NCI-H345 treated with DMSO at 0.1 percent for 48 hours (cell line): Measurements from ENCODE around the gene MFAP4.

Experiments used
- DNase-seq: peaks from one replicate; lab custom pipeline; 2025; ENCODE audit not compliant: unreplicated experiment; lab: John Stamatoyannopoulos, UW

Gene MFAP4

DNA sequence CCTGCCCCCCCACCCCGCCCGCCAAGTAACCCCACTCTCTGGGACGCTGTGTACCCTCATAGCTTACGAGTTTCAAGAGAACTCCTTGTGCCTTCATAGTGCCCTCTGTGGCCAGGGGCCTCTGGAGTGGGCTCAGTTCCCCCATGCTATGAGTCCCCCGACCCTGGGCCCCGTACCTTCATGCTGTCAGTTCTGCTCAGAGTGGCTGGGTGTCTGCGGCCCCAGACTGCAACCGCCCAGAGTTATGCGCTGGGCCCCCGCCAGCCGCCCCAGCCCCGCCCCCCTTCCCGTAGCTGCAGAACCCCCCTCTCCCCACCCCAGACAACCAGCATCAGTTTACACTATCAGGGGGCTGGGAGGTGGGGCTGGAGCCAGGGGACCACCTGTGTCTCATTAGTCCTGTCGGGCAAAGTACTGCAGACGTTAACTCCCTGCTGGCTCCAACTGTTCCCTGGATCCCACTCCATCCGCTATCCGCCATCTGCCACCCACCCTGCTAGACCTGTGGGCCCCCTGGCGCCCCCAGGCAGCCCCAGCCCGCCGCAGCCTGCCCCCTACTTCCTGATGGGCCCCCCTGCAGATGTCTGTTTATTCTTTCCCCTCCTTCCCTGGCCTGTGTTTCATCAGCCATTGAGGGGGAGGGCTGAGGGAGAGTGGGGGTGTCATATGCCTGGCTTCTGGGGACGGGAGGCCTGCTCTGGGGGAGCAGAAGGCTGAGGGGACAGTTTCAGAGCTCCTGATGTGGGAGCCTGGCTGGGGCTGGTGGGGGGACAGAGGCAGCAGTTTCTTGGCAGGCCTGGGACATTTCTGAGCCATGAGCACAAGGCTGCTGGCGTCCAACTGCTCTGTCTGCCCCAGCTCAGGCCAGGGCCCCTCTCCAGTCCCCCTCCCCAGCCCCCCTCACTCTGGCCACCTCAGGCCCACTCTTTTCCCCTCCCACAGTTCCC, at the start of gene MFAP4:
Gene MFAP4 (minus strand): TSS at position 217 of the 947 bp plus-strand sequence. CDS start 35 bp downstream, at position 182.
- DNase-seq, result no peak

- DNase-seq, result no peak
Measured at GRCh38 chr17:19433727-19434340, 46.8 kb upstream of the MFAP4 start.

GRCh38 chr17:19433255-19433654, 46.3 kb upstream of the MFAP4 start:
- DNase-seq, result no peak

DNA sequence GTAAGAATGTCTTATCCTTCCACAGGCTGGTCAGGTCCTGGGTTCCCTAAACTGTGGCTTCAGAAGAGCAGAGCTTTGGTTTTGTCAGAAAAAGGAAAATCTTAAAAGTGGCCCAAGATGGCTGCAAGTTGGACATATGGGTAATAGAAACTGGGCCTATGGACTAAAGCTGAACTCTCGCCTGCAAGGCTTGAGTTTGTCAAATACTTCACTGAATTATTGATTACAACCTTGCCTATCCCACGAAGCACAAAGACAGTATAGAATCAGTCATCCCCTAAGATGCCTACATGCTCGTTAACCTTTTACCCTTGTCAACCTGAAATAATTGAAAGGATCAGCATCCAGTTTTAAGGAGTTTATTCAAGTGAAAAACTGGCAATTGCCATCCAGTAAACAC, 44.7 kb upstream of the MFAP4 start:
- DNase-seq, result no peak

DNA sequence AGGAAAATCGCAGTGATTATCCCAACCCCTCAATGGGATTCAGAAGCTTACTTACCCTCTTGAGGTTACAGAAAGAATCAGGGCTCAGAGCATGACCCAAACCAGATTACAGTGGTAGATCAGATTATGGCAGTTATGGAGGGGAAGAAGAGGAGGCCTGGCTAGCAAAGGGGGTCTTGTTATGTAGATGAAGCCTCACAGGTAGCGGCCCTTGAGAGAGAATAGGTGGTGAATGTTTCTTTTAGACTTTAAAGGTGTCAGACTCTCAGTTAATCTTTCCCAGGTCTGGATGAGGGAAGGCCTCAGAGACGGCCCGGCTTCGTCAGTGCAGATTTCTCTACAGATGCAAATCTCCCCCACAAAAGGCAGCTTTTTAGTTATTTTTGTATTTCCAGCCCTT, 39.6 kb upstream of the MFAP4 start:
- DNase-seq, result no peak

- no peak for DNase-seq
Measured at GRCh38 chr17:19424934-19425868, 38.2 kb upstream of the MFAP4 start.

- no peak for DNase-seq
Measured at GRCh38 chr17:19421926-19422325, 34.9 kb upstream of the MFAP4 start.

GRCh38 chr17:19421219-19421618, 34.2 kb upstream of the MFAP4 start:
- DNase-seq, result no peak

DNA sequence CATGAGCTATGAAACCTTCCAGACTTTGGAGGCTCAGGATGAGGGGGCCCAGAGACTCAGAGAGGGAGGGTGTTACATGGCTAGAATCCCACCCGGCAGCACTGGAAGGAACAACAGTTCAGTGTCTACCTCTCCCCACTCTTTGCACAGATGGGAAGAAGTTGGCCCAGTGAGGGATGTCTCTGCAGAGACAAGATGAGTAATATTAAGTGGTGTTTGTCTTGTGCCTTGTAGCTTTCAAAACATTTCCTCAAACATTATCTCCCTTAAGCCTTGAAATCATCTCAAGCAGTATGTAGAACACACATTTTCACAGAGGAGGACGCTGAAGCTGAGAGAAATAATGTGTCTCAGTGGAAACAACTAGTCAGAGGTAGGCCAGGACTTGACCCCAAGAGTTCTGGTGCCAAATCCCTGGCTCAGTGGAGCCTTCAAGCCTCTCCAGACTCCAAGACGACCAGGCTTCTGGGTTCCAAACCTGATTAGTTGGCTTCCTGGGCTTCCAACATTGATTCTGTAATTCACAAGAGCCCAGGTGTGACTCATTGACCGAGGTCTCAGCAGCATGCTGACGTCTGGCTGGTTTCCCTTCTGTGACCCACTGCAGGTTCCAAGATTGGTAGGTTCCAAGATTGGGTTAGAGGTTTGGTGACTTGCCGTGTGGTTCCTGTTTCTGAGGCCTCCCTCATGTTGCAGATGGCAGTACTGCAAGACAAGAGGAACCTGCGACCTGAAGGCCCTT, 31.4 kb upstream of the MFAP4 start:
- DNase-seq, result no peak

GRCh38 chr17:19417611-19418010, 30.6 kb upstream of the MFAP4 start:
- no peak for DNase-seq

GRCh38 chr17:19415806-19416775, 29.1 kb upstream of the MFAP4 start:
- no peak for DNase-seq

DNA sequence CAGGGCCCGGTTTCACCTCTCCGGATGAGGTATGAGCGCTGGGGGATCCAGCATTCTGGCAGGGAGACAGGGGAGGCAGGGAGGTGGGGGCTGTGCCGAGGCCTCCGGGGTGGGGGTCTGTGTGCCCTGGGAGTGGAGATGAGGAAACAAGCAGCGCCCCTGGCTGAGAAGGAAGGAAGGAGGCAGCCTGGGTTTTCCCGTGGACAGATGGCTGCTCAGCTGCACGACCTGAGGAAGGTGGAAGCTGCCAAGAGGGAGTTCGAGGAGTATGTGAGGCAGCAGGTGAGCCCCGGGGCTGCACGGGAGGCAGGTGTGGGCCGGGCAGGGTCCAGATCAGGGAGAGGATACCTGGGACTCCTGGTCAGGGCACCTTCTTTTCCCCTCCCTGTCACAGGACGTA, 28.3 kb upstream of the MFAP4 start:
- no peak for DNase-seq

- no peak for DNase-seq
Measured at GRCh38 chr17:19414396-19415280, 27.6 kb upstream of the MFAP4 start.

- no peak for DNase-seq
Measured at GRCh38 chr17:19413761-19414160, 26.8 kb upstream of the MFAP4 start.

DNA sequence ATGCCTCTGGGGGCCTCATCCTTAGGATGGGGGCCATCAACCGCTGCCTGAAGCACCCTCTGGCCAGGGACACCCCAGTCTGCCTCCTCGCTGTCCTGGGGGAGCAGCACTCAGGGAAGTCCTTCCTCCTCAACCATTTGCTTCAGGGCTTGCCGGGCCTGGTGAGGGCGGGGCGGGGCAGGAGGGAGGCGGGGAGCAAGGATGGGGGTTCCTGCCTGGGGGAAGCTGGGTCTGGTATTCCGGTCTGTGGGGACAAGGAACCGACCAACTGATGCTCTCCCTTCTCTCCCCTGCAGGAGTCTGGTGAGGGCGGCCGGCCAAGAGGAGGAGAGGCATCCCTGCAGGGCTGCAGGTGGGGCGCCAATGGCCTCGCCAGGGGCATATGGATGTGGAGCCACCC, 26.0 kb upstream of the MFAP4 start:
- no peak for DNase-seq

DNA sequence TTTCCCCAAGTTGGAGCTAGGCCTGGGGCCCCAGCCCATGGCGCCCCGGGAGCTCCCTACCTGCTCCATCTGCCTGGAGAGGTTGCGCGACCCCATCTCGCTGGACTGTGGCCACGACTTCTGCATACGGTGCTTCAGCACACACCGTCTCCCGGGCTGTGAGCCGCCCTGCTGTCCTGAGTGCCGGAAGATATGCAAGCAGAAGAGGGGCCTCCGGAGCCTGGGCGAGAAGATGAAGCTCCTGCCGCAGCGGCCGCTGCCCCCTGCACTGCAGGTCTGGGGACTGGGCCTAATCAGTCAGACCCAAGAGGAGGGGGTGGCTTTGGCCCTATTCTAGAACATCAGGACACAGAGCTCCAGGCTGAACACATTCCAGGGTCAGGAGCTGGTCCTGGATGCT, 25.5 kb upstream of the MFAP4 start:
- no peak for DNase-seq

DNA sequence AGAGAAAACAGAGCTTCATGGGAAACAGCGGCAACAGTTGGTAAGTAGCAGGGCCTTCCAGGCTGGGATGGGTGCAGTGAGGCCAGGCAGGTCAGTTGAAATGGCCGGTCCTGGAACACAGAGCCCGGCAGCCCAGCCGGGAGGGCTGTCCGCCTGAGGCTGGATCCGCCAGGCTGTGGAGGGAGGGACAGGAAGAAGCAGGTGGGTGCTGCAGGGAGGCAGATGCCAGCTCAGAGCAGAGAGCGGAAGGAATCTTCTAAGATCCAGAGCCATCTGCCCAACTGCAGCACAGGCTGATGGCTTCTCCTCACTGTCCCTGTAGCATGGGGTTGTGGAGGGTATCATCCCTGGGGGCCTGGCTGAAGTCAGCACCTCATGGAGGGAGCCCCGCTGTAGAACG, 24.6 kb upstream of the MFAP4 start:
- DNase-seq, result no peak

GRCh38 chr17:19410875-19411620, 24.1 kb upstream of the MFAP4 start, which contains the start of gene RNF112:
Gene RNF112, plus strand, starts transcription at chr17:19411232. Its CDS starts 177 bp downstream, at chr17:19411409.
- no peak for DNase-seq
